ENCODE data around the gene PXMP2.
"Not testable (repeated sequence)": the region's sequence is repeated elsewhere in the genome, so short reads cannot be mapped to it uniquely, and the experiment has no call there.

The PXMP2 gene

GRCh38 chr12:132753670-132754069 is 66.3 kb downstream of the PXMP2 start:
- DNase-seq (ENCODE audit: low read depth), result not testable (repeated sequence)

- DNase-seq (ENCODE audit: low read depth), result no peak
Observed at GRCh38 chr12:132754160-132754932, 67.0 kb downstream of the PXMP2 start.
